B cell (primary cell): ENCODE data around the gene TCIRG1.

Source experiments
- EZH2 ChIP-seq: IDR thresholded peaks from 2 replicates; pipeline ENCODE4 v1.6.1; 2012; ENCODE audit warnings: borderline replicate concordance, low read depth, mild to moderate bottlenecking, moderate library complexity, low read length; ENCODE audit not compliant: insufficient read depth, poor library complexity, severe bottlenecking
- TF ChIP-seq, protein P1 (sequence below): fragments of 200-600 bp; IDR thresholded peaks from one replicate; pipeline ENCODE4 v1.8.0; 2022; ENCODE audit warnings: antibody characterized with exemption, mild to moderate bottlenecking

DNA sequence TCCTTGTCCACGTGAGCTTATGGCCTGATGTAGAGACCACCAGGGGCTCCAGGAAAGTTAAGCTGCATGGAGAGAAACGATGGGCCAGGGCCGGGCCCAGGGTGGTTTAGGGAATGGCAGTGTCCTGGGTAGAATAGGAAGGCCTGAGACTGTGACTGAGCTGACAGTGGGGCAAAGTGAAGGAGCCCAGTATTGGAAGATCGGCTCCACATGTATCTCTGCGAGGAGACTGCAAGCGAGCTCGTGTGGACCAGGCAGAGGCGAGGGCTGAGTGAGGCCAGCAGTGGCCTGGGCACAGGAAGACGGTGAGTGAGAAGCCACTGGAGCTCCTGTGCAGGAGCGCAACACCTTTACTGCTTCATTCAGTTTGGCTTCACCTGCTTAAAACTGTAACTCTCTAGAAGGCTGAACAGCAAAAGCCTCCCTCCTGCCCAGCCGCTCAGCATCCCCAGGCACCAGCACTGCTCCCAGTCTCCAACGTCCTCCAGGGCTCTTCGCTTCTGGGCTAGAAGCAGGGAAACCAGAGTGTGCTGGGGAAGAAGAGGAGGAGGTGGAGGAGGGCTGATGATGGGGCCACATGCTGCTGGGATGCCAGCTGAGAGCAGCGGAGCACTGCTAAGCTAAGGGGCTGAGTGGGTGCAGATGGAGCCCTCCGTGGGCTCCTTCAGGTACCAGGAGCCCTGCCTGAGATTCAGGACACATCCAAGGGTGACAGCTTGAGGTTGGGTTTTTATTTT is 13.5 kb downstream of the TCIRG1 start:
- TF ChIP-seq, protein P1, sequence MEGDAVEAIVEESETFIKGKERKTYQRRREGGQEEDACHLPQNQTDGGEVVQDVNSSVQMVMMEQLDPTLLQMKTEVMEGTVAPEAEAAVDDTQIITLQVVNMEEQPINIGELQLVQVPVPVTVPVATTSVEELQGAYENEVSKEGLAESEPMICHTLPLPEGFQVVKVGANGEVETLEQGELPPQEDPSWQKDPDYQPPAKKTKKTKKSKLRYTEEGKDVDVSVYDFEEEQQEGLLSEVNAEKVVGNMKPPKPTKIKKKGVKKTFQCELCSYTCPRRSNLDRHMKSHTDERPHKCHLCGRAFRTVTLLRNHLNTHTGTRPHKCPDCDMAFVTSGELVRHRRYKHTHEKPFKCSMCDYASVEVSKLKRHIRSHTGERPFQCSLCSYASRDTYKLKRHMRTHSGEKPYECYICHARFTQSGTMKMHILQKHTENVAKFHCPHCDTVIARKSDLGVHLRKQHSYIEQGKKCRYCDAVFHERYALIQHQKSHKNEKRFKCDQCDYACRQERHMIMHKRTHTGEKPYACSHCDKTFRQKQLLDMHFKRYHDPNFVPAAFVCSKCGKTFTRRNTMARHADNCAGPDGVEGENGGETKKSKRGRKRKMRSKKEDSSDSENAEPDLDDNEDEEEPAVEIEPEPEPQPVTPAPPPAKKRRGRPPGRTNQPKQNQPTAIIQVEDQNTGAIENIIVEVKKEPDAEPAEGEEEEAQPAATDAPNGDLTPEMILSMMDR, result no peak
- TF ChIP-seq EZH2, result no peak
